HCT116 (cell line): ENCODE data around the gene MYO7B. TPM values are rescaled to one million over a fixed set of nuclear protein-coding genes. Genes with fewer than 3 reads are reported as not detected.

ENCODE experiments used
- ATAC-seq: fragments of 200-7000 bp; cut with Tn5 transposase; 2 replicates; pipeline ENCODE4 v1.9.1; 2020; ENCODE audit warnings: mild to moderate bottlenecking, moderate library complexity
- BruUV-seq: library from RNA; stranded (reverse); fragments of 400-500 nt; replicated peaks from 2 replicates; lab custom pipeline; 2021; lab: Mats Ljungman, UMichigan
- CTCF ChIA-PET: fragments of 300-600 bp; sonication (Branson Sonifier 250); formaldehyde crosslinking; loops from one replicate; lab custom pipeline; 2021; ENCODE audit warnings: antibody characterized with exemption; lab: Charles Lee
- POLR2A ChIA-PET: fragments of 300-600, 350-600 bp; sonication (Branson Sonifier 250); formaldehyde crosslinking; loops from one replicate; lab custom pipeline; 2021; ENCODE audit warnings: antibody characterized with exemption; lab: Charles Lee
- RAD21 ChIA-PET, 2 experiments: fragments of 300-600 bp; sonication (Branson Sonifier 250); formaldehyde crosslinking; loops; one replicate each; lab custom pipeline; 2023; ENCODE audit warnings: low total read pairs in 2 of 2; ENCODE audit not compliant: uncharacterized antibody in 2 of 2, unreplicated experiment in 2 of 2, low non-redundant PET in 1 of 2; lab: Charles Lee
- DNase-seq: peaks from one replicate; pipeline ENCODE4 v3.0.0-alpha.2; 2010; ENCODE audit warnings: low read depth, low spot score
- H2AFZ ChIP-seq: fragments of 200-600 bp; shearing (Covaris generic), sonication (generic); 2 replicates; pipeline ENCODE4 v1.6.1; 2017; ENCODE audit warnings: low read depth, mixed run types, mixed read lengths, antibody characterized with exemption, low read length; ENCODE audit not compliant: poor library complexity, severe bottlenecking
- H3K27ac ChIP-seq: 2 replicates; pipeline ENCODE4 v1.5.1; 2012; ENCODE audit warnings: low read depth, low read length
- H3K27me3 ChIP-seq: fragments of 200-600 bp; sonication (generic); 2 replicates; pipeline ENCODE4 v1.6.1; 2016; ENCODE audit warnings: mixed run types, low read length, mixed read lengths; ENCODE audit not compliant: insufficient read depth
- H3K36me3 ChIP-seq, 2 experiments: fragments of 200-500 bp in 1 of 2; fragments of 200-600 bp in 1 of 2; sonication (Bioruptor generic) in 1 of 2; sonication (generic) in 1 of 2; 2 replicates each; pipeline versions ENCODE4 v1.5.1 to v1.6.1; 2014 to 2016; ENCODE audit warnings: low read length in 2 of 2, inconsistent platforms in 1 of 2, mixed read lengths in 1 of 2, mixed run types in 1 of 2; ENCODE audit not compliant: insufficient read depth in 2 of 2, control insufficient read depth in 1 of 2
- H3K4me1 ChIP-seq, 2 experiments: fragments of 200-600 bp in 1 of 2; sonication (generic) in 1 of 2; 2 replicates each; pipeline versions ENCODE4 v1.5.1 to v1.6.1; 2012 to 2017; ENCODE audit warnings: low read length in 2 of 2, inconsistent platforms in 1 of 2, mild to moderate bottlenecking in 1 of 2, mixed read lengths in 1 of 2, mixed run types in 1 of 2, moderate library complexity in 1 of 2; ENCODE audit not compliant: insufficient read depth in 2 of 2, control insufficient read depth in 1 of 2
- H3K4me2 ChIP-seq: fragments of 200-600 bp; sonication (generic); 2 replicates; pipeline ENCODE4 v1.6.1; 2017; ENCODE audit warnings: mixed run types, low read length, mixed read lengths
- H3K4me3 ChIP-seq, 2 experiments: fragments of 200-600 bp in 1 of 2; sonication (generic) in 1 of 2; replicated peaks in 1 of 2; 2 replicates each; pipeline ENCODE4 v1.5.1; 2011 to 2016; ENCODE audit warnings: low read length in 2 of 2, control low read depth in 1 of 2, low read depth in 1 of 2, mild to moderate bottlenecking in 1 of 2, mixed read lengths in 1 of 2, mixed run types in 1 of 2
- H3K79me2 ChIP-seq: fragments of 200-600 bp; sonication (generic); 2 replicates; pipeline ENCODE4 v1.6.1; 2017; ENCODE audit warnings: mild to moderate bottlenecking, mixed run types, low read length, moderate library complexity, mixed read lengths; ENCODE audit not compliant: insufficient read depth
- H3K9ac ChIP-seq: fragments of 200-600 bp; sonication (generic); 2 replicates; pipeline ENCODE4 v1.6.1; 2016; ENCODE audit warnings: low read length, mixed read lengths
- H3K9me2 ChIP-seq: fragments of 200-600 bp; sonication (generic), shearing (Covaris generic); 2 replicates; pipeline ENCODE4 v1.6.1; 2017; ENCODE audit warnings: mixed run types, mild to moderate bottlenecking, moderate library complexity; ENCODE audit not compliant: insufficient read depth
- H3K9me3 ChIP-seq, 2 experiments: fragments of 200-500 bp in 1 of 2; fragments of 200-600 bp in 1 of 2; sonication (Bioruptor generic) in 1 of 2; sonication (generic) in 1 of 2; 2 replicates each; pipeline ENCODE4 v1.6.1; 2014 to 2017; ENCODE audit warnings: low read length in 2 of 2, mixed read lengths in 2 of 2, inconsistent platforms in 1 of 2, low read depth in 1 of 2, mild to moderate bottlenecking in 1 of 2, mixed run types in 1 of 2, moderate library complexity in 1 of 2; ENCODE audit not compliant: control insufficient read depth in 1 of 2, insufficient read depth in 1 of 2
- H4K20me1 ChIP-seq: fragments of 200-600 bp; sonication (generic), shearing (Covaris generic); 2 replicates; pipeline ENCODE4 v1.6.1; 2017; ENCODE audit warnings: mixed run types, mild to moderate bottlenecking, moderate library complexity; ENCODE audit not compliant: insufficient read depth
- CBX3 ChIP-seq: IDR thresholded peaks from 2 replicates; pipeline ENCODE4 v1.6.1; 2012; ENCODE audit warnings: low read depth
- CEBPB ChIP-seq: IDR thresholded peaks from 2 replicates; pipeline ENCODE4 v1.6.1; 2012; ENCODE audit warnings: low read depth
- ELF1 ChIP-seq: IDR thresholded peaks from 2 replicates; pipeline ENCODE4 v1.6.1; 2012; ENCODE audit warnings: low read depth, borderline replicate concordance
- EZH2phosphoT487 ChIP-seq: fragments of 200-600 bp; IDR thresholded peaks from 2 replicates; pipeline ENCODE4 v1.6.1; 2018; ENCODE audit warnings: antibody characterized with exemption, borderline replicate concordance
- FOSL1 ChIP-seq: IDR thresholded peaks from 2 replicates; pipeline ENCODE4 v1.6.1; 2012; ENCODE audit warnings: low read depth
- JUND ChIP-seq: IDR thresholded peaks from 2 replicates; pipeline ENCODE4 v1.6.1; 2012
- POLR2A ChIP-seq: IDR thresholded peaks from 2 replicates; pipeline ENCODE4 v1.7.0; 2011; ENCODE audit warnings: borderline replicate concordance; ENCODE audit not compliant: insufficient read depth, insufficient read length; ENCODE audit errors: extremely low read depth
- POLR2AphosphoS5 ChIP-seq: IDR thresholded peaks from 2 replicates; pipeline ENCODE4 v1.6.1; 2011; ENCODE audit warnings: mild to moderate bottlenecking, low read depth, low read length, moderate library complexity
- RAD21 ChIP-seq: IDR thresholded peaks from 2 replicates; pipeline ENCODE4 v1.6.1; 2012; ENCODE audit warnings: low read depth, mild to moderate bottlenecking
- SP1 ChIP-seq: IDR thresholded peaks from 2 replicates; pipeline ENCODE4 v1.6.1; 2012; ENCODE audit warnings: low read depth
- SRF ChIP-seq: IDR thresholded peaks from 2 replicates; pipeline ENCODE4 v1.6.1; 2012; ENCODE audit warnings: low read depth
- ZFX ChIP-seq: fragments of 450-650 bp; IDR thresholded peaks from 2 replicates; pipeline ENCODE4 v1.6.1; 2017
- intact Hi-C: fragments of 100-400 bp; cut with micrococcal nuclease; formaldehyde crosslinking; loops from 2 replicates; pipeline ENCODE4 v1.10.0; 2022
- total RNA-seq: library from RNA; stranded (reverse); gene quantifications from one replicate; pipeline ENCODE4 v1.2.1, GENCODE V29; 2021; ENCODE audit not compliant: unreplicated experiment
- TF ChIP-seq, protein P1 (sequence below): IDR thresholded peaks from 2 replicates; pipeline ENCODE4 v1.6.1; 2012
- TF ChIP-seq, protein P2 (sequence below): IDR thresholded peaks from 2 replicates; pipeline ENCODE4 v1.6.1; 2011; ENCODE audit warnings: mild to moderate bottlenecking, low read length, moderate library complexity; ENCODE audit not compliant: insufficient replicate concordance; ENCODE audit errors: extremely low read depth
- TF ChIP-seq, protein P3 (sequence below), 3 experiments: fragments of 200-600 bp in 1 of 3; sonication (generic) in 1 of 3; IDR thresholded peaks in 2 of 3; conservative IDR thresholded peaks in 1 of 3; 2 replicates each; pipeline ENCODE4 v1.5.1; 2012 to 2017; ENCODE audit warnings: low read depth in 2 of 3, low read length in 2 of 3, antibody characterized with exemption in 1 of 3, borderline replicate concordance in 1 of 3, control low read depth in 1 of 3, mild to moderate bottlenecking in 1 of 3, mixed read lengths in 1 of 3, mixed run types in 1 of 3, moderate library complexity in 1 of 3; ENCODE audit not compliant: insufficient read depth in 1 of 3

The MYO7B gene
- total RNA-seq, 1 experiment from 2014 or later: 0.07 TPM

DNA sequence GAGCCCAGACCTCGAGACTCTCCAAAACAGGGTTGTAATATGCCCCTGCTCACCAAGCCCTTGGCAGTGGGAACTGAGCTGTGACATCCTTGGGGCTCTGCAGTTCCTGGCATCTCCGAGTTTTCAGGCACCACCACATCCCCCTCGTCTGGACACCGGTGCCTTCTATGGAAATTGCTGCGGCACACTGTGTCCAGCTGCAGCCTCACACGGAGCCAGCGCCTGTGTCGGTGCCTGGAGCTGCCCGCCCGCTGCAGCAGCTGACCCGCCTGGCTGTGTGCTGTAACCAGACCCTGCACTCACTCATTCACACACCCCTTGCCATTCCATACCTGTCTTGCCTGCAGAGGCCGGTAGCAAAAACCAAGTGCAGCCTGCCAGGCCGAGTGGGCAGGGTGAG is 21.0 kb upstream of the MYO7B start (continued):
- TF ChIP-seq, protein P1, sequence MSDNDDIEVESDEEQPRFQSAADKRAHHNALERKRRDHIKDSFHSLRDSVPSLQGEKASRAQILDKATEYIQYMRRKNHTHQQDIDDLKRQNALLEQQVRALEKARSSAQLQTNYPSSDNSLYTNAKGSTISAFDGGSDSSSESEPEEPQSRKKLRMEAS: no peak
- TF ChIP-seq ELF1: no peak
- no peak for TF ChIP-seq SP1
- TF ChIP-seq RAD21: no peak
- TF ChIP-seq ZFX: no peak
- no peak for TF ChIP-seq CBX3
- TF ChIP-seq POLR2AphosphoS5: no peak
- no peak for TF ChIP-seq JUND
- TF ChIP-seq POLR2A: no peak
- TF ChIP-seq CEBPB: no peak
- no peak for TF ChIP-seq EZH2phosphoT487
- TF ChIP-seq FOSL1: no peak
- TF ChIP-seq, protein P2, sequence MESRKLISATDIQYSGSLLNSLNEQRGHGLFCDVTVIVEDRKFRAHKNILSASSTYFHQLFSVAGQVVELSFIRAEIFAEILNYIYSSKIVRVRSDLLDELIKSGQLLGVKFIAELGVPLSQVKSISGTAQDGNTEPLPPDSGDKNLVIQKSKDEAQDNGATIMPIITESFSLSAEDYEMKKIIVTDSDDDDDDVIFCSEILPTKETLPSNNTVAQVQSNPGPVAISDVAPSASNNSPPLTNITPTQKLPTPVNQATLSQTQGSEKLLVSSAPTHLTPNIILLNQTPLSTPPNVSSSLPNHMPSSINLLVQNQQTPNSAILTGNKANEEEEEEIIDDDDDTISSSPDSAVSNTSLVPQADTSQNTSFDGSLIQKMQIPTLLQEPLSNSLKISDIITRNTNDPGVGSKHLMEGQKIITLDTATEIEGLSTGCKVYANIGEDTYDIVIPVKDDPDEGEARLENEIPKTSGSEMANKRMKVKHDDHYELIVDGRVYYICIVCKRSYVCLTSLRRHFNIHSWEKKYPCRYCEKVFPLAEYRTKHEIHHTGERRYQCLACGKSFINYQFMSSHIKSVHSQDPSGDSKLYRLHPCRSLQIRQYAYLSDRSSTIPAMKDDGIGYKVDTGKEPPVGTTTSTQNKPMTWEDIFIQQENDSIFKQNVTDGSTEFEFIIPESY: no peak
- no peak for TF ChIP-seq SRF

DNA sequence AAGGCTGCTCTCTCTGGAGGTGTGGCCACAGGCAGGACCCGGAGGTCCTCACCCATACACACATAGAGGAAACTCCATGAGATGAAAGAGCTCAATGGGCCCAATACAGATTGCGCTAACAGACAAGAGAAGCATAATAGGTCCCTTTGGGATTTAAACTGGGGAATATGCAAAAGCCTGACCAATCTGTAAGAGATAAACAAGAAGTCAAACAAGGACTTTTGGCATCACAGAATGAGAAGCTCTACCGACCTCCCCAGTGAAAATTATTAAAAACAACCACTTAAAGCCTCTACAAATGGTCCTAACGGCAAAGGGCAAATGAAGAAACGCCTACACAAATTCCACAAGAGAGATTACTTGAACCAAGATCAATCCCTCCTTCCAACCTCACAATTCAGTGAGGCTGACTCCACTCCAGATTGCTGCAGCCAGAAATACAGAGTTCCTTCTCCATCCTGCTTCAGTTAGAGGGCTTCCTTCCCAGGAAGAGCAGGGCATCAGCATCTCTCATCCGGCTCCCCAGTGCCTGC is 20.0 kb upstream of the MYO7B start:
- no peak for DNase-seq
- Histone ChIP-seq H3K4me2 (no peak overlapping the region), H3K4me3 (no peak overlapping the region), H4K20me1 (peaks cover 10% of the 10 kb centered on the region; the same call in 1 of the 2 replicates), H3K79me2 (peaks cover 100% of the 10 kb centered on the region), H3K27me3 (no peaks in the 10 kb centered on the region)
- RAD21 ChIA-PET: no interaction called here
- intact Hi-C loops: no loop called here
- ATAC-seq: no peak
- TF ChIP-seq CBX3: no peak
- TF ChIP-seq, protein P3, sequence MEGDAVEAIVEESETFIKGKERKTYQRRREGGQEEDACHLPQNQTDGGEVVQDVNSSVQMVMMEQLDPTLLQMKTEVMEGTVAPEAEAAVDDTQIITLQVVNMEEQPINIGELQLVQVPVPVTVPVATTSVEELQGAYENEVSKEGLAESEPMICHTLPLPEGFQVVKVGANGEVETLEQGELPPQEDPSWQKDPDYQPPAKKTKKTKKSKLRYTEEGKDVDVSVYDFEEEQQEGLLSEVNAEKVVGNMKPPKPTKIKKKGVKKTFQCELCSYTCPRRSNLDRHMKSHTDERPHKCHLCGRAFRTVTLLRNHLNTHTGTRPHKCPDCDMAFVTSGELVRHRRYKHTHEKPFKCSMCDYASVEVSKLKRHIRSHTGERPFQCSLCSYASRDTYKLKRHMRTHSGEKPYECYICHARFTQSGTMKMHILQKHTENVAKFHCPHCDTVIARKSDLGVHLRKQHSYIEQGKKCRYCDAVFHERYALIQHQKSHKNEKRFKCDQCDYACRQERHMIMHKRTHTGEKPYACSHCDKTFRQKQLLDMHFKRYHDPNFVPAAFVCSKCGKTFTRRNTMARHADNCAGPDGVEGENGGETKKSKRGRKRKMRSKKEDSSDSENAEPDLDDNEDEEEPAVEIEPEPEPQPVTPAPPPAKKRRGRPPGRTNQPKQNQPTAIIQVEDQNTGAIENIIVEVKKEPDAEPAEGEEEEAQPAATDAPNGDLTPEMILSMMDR (IDR thresholded peaks at IDR 0.05 in 2 of 3, conservative IDR thresholded peaks at IDR 0.05 in 1 of 3; ENCODE audit: borderline replicate concordance in 1 of 3, insufficient read depth in 1 of 3, low read depth in 2 of 3, low read length in 2 of 3): no peak
- TF ChIP-seq, all 23 proteins: peak for 0
- Histone ChIP-seq H3K9me3 (no peaks in the 10 kb centered on the region), H2AFZ (no peak overlapping the region), H3K27ac (no peak overlapping the region), H3K9ac (no peak overlapping the region), H3K9me2 (no peaks in the 10 kb centered on the region), H3K36me3 (peaks cover 5 to 22% of the 10 kb centered on the region in 2 experiments; a peak in 3 of 4 replicates), H3K4me1 (peaks cover 0 to 4% of the 10 kb centered on the region in 2 experiments; a peak in 1 of 4 replicates)
- CTCF ChIA-PET: no interaction called here
- no TSS peak for BruUV-seq
- POLR2A ChIA-PET: interaction anchor here (1.3 kb wide), 1 partner anchor 11 kb away, joined by 5 read pairs; the partner anchor contains the start of gene IWS1
